GM18517 (cell line): ENCODE data around the gene PTPRG.
"Not testable (repeated sequence)": the region's sequence is repeated elsewhere in the genome, so short reads cannot be mapped to it uniquely, and the experiment has no call there.

Source experiments
- ATAC-seq: cut with Tn5 transposase; IDR thresholded peaks from one replicate; pipeline ENCODE4 v1.9.1; 2021; ENCODE audit warnings: mild to moderate bottlenecking, moderate library complexity; ENCODE audit not compliant: unreplicated experiment

PTPRG gene

GRCh38 chr3:61681636-61682035, 120.3 kb downstream of the PTPRG start:
- no peak for ATAC-seq

GRCh38 chr3:61682671-61683548, 121.5 kb downstream of the PTPRG start:
- ATAC-seq: no peak

- ATAC-seq: no peak
These were observed 122.3 kb downstream of the PTPRG start for GRCh38 chr3:61683549-61684236.

- no peak for ATAC-seq
These were observed 123.0 kb downstream of the PTPRG start for GRCh38 chr3:61684386-61684785.

GRCh38 chr3:61685755-61686154, 124.4 kb downstream of the PTPRG start:
- no peak for ATAC-seq

- ATAC-seq: no peak
These were observed 124.9 kb downstream of the PTPRG start for GRCh38 chr3:61686228-61686648.

- ATAC-seq: no peak
These were observed 125.8 kb downstream of the PTPRG start for GRCh38 chr3:61687206-61687605.

GRCh38 chr3:61687663-61688306, 126.4 kb downstream of the PTPRG start:
- no peak for ATAC-seq

- no peak for ATAC-seq
These were observed 127.1 kb downstream of the PTPRG start for GRCh38 chr3:61688307-61688984.

- ATAC-seq: no peak
These were observed 128.6 kb downstream of the PTPRG start for GRCh38 chr3:61690016-61690415.

GRCh38 chr3:61691466-61691865, 130.1 kb downstream of the PTPRG start:
- no peak for ATAC-seq

- no peak for ATAC-seq
These were observed 135.9 kb downstream of the PTPRG start for GRCh38 chr3:61697301-61697700.

- ATAC-seq: not testable (repeated sequence)
These were observed 137.1 kb downstream of the PTPRG start for GRCh38 chr3:61698278-61699072.

- ATAC-seq: no peak
These were observed 138.3 kb downstream of the PTPRG start for GRCh38 chr3:61699622-61700021.

GRCh38 chr3:61701011-61701410, 139.6 kb downstream of the PTPRG start:
- ATAC-seq: no peak

GRCh38 chr3:61702453-61702852, 141.1 kb downstream of the PTPRG start:
- ATAC-seq: no peak

- ATAC-seq: no peak
These were observed 143.4 kb downstream of the PTPRG start for GRCh38 chr3:61704807-61705206.

GRCh38 chr3:61707492-61707891, 146.1 kb downstream of the PTPRG start:
- no peak for ATAC-seq

- not testable (repeated sequence) for ATAC-seq
These were observed 149.5 kb downstream of the PTPRG start for GRCh38 chr3:61710920-61711319.

GRCh38 chr3:61714225-61714624, 152.9 kb downstream of the PTPRG start:
- no peak for ATAC-seq
